ENCODE measurements around the gene SMYD3. TPM values are rescaled to one million over a fixed set of nuclear protein-coding genes. Genes with fewer than 3 reads are reported as not detected.

SMYD3 gene
- polyA plus RNA-seq, 2 of the 4 experiments (the other 2 are of a cell fraction), result 18.2 to 35.2 TPM

DNA sequence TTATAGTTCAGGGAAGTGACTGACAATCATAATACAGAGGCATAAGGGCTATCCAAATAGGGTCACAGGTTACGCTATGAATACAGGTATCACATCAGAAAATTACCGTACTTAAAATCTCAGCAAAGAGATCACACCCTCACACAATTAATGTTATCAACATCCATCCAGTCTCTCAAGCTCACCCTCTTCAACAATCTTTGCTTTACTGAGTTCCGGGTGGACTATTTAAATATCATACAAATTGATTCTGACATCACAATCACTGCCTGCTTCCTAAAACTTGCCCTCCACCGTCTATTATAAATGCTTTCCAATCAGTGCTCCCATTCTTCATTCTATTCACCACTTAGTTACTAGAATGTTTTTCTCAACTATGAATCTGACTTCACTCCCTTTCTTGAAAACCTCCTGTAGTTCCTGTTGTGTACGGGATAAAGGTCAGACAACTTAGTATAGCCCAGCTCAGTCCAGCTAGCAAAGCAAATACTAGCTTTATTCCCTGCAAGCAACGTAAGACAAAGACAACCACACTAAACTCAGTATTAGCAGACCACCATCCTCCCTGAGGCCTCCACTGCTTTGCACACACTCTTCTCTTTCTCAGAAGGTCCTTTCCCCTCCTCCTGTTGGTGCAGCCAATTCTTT lies 398.7 kb downstream of the SMYD3 start:
- WGBS (ENCODE audit: missing lambda C conversion rate), result 81% methylated on average over 6 of the region's 6 CpGs
- DNase-seq (ENCODE audit: low read depth in 1 of 2, low spot score in 1 of 2) (no peak), FAIRE-seq (no peak), ATAC-seq (no peak)
- peaks cover 8% of the 10 kb centered on the region for H3K4me1 ChIP-seq
- ChIA-PET CTCF (interaction anchor here (0.6 to 1.0 kb wide), 2 partner anchors 8 to 551 kb away, joined by 3 read pairs; no protein-coding TSS in a partner anchor), POLR2A (no interaction called here)
- H3K4me3 ChIP-seq, result no peak overlapping the region
- no peak overlapping the region for H3K4me2 ChIP-seq
- no peak overlapping the region for H3K27ac ChIP-seq
- no peak for TF ChIP-seq NPAS2 (CRISPR knock-in tag; IDR thresholded peaks at IDR 0.05; ENCODE audit: borderline replicate concordance)
- TF ChIP-seq MYC (IDR thresholded peaks at IDR 0.05; ENCODE audit: borderline replicate concordance, low read length), result no peak
- TF ChIP-seq PHF8 (IDR thresholded peaks at IDR 0.05; ENCODE audit: borderline replicate concordance, low read depth), result no peak
- TF ChIP-seq HOXB13 (CRISPR knock-in tag; IDR thresholded peaks at IDR 0.05; ENCODE audit: low read depth), result no peak
- TF ChIP-seq, protein P1, sequence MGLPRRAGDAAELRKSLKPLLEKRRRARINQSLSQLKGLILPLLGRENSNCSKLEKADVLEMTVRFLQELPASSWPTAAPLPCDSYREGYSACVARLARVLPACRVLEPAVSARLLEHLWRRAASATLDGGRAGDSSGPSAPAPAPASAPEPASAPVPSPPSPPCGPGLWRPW (IDR thresholded peaks at IDR 0.05), result no peak
- TF ChIP-seq ZSCAN20 (CRISPR knock-in tag; IDR thresholded peaks at IDR 0.05), result no peak
- no peak for TF ChIP-seq RCOR1 (IDR thresholded peaks at IDR 0.05; ENCODE audit: low read depth, low read length)
- TF ChIP-seq, protein P2, sequence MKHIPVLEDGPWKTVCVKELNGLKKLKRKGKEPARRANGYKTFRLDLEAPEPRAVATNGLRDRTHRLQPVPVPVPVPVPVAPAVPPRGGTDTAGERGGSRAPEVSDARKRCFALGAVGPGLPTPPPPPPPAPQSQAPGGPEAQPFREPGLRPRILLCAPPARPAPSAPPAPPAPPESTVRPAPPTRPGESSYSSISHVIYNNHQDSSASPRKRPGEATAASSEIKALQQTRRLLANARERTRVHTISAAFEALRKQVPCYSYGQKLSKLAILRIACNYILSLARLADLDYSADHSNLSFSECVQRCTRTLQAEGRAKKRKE (CRISPR knock-in tag; IDR thresholded peaks at IDR 0.05; ENCODE audit: low read depth), result no peak
- TF ChIP-seq, protein P3, sequence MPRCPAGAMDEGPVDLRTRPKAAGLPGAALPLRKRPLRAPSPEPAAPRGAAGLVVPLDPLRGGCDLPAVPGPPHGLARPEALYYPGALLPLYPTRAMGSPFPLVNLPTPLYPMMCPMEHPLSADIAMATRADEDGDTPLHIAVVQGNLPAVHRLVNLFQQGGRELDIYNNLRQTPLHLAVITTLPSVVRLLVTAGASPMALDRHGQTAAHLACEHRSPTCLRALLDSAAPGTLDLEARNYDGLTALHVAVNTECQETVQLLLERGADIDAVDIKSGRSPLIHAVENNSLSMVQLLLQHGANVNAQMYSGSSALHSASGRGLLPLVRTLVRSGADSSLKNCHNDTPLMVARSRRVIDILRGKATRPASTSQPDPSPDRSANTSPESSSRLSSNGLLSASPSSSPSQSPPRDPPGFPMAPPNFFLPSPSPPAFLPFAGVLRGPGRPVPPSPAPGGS (IDR thresholded peaks at IDR 0.05), result no peak
- no peak for TF ChIP-seq HDAC2 (IDR thresholded peaks at IDR 0.05)
- no peak for TF ChIP-seq HOXB5 (CRISPR knock-in tag; IDR thresholded peaks at IDR 0.05)
- TF ChIP-seq CBX2 (IDR thresholded peaks at IDR 0.05; ENCODE audit: borderline replicate concordance, low read depth), result no peak
- no peak for TF ChIP-seq TFCP2L1 (CRISPR knock-in tag; IDR thresholded peaks at IDR 0.05)
- TF ChIP-seq CEBPB (IDR thresholded peaks at IDR 0.05), result no peak
- TF ChIP-seq, protein P4, sequence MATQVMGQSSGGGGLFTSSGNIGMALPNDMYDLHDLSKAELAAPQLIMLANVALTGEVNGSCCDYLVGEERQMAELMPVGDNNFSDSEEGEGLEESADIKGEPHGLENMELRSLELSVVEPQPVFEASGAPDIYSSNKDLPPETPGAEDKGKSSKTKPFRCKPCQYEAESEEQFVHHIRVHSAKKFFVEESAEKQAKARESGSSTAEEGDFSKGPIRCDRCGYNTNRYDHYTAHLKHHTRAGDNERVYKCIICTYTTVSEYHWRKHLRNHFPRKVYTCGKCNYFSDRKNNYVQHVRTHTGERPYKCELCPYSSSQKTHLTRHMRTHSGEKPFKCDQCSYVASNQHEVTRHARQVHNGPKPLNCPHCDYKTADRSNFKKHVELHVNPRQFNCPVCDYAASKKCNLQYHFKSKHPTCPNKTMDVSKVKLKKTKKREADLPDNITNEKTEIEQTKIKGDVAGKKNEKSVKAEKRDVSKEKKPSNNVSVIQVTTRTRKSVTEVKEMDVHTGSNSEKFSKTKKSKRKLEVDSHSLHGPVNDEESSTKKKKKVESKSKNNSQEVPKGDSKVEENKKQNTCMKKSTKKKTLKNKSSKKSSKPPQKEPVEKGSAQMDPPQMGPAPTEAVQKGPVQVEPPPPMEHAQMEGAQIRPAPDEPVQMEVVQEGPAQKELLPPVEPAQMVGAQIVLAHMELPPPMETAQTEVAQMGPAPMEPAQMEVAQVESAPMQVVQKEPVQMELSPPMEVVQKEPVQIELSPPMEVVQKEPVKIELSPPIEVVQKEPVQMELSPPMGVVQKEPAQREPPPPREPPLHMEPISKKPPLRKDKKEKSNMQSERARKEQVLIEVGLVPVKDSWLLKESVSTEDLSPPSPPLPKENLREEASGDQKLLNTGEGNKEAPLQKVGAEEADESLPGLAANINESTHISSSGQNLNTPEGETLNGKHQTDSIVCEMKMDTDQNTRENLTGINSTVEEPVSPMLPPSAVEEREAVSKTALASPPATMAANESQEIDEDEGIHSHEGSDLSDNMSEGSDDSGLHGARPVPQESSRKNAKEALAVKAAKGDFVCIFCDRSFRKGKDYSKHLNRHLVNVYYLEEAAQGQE (IDR thresholded peaks at IDR 0.05), result no peak
- no peak for TF ChIP-seq HOXA7 (CRISPR knock-in tag; IDR thresholded peaks at IDR 0.05)
- TF ChIP-seq GATA3 (IDR thresholded peaks at IDR 0.05; ENCODE audit: borderline replicate concordance), result no peak
- TF ChIP-seq NR3C1 (IDR thresholded peaks at IDR 0.05), result no peak
- no peak for TF ChIP-seq FOXS1 (CRISPR knock-in tag; IDR thresholded peaks at IDR 0.05)
- TF ChIP-seq FOSL2 (IDR thresholded peaks at IDR 0.05), result no peak
- TF ChIP-seq FOSL2 (CRISPR knock-in tag; IDR thresholded peaks at IDR 0.05), result no peak
- no peaks in the 10 kb centered on the region for H3K9me3 ChIP-seq
